SU-DHL-6 (cell line): ENCODE results near the gene TBP.

Source experiments
- CTCF ChIP-seq: fragments of 200-600 bp; sonication (generic); IDR thresholded peaks from one replicate; pipeline ENCODE4 v1.5.1; 2017; ENCODE audit warnings: antibody characterized with exemption, mild to moderate bottlenecking, low read length, moderate library complexity; ENCODE audit not compliant: insufficient read depth, poor library complexity, severe bottlenecking
- EZH2phosphoT487 ChIP-seq: fragments of 200-600 bp; sonication (generic), shearing (Covaris generic); conservative IDR thresholded peaks from 2 replicates; pipeline ENCODE4 v1.6.1; 2018; ENCODE audit warnings: mild to moderate bottlenecking, antibody characterized with exemption, low read length, moderate library complexity, mixed read lengths

DNA sequence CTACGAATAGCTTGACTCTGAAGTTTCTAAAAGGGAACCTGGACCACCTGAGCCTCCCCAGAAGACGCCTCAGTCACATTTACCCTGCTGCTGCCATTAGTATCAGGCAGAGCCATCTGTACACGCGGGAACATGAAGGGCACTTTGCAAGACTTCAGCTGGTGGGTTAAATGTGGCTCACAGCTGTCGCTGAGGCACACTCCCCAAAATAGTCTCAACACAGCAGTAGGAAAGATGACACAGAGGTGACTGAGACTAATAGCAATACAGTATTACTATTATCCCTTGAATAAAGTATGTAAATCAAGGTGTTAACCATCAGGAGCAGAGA is 30.0 kb upstream of the TBP start:
- TF ChIP-seq CTCF, result no peak
- TF ChIP-seq EZH2phosphoT487, result no peak
